ENCODE data around the gene MYH16. TPM values are rescaled to one million over a fixed set of nuclear protein-coding genes. Genes with fewer than 3 reads are reported as not detected.
"Not testable (repeated sequence)": the region's sequence is repeated elsewhere in the genome, so short reads cannot be mapped to it uniquely, and the experiment has no call there.

The MYH16 gene
- total RNA-seq, 1 experiment from 2014 or later = 0.57 TPM

DNA sequence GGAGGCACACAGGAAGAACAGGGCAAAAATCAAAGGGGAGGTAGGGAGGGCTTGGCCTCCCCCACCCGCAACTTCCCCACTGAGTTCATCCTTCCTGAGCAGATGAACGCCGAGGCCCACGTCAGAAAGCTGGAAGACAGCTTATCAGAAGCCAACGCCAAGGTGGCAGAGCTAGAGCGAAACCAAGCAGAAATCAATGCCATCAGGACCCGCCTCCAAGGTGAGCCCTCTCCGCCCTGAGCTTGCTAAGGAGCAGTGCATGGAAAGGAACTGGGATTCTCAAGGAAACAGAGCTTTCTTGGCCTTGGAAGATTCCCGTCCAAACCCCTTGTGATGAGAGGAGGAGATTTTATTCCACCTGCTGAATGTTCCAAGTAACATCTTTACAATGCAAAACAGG, 16.5 kb downstream of the MYH16 start:
- ChIA-PET POLR2A (no interaction called here), RAD21 (ENCODE audit: low non-redundant PET in 1 of 2, low total read pairs in 2 of 2, uncharacterized antibody in 2 of 2, unreplicated experiment in 2 of 2) (no interaction called here), CTCF (no interaction called here)
- Histone ChIP-seq H4K20me1 (ENCODE audit: insufficient read depth) (no peaks in the 10 kb centered on the region), H3K9me2 (ENCODE audit: insufficient read depth) (no peaks in the 10 kb centered on the region), H3K9ac (ENCODE audit: low read length) (no peak overlapping the region), H3K79me2 (ENCODE audit: insufficient read depth, low read length) (no peaks in the 10 kb centered on the region), H3K9me3 (ENCODE audit: control insufficient read depth in 1 of 2, insufficient read depth in 1 of 2, low read depth in 1 of 2, low read length in 2 of 2) (no peaks in the 10 kb centered on the region), H3K27me3 (ENCODE audit: insufficient read depth, low read length) (no peaks in the 10 kb centered on the region), H2AFZ (ENCODE audit: low read depth, low read length, poor library complexity, severe bottlenecking) (no peak overlapping the region), H3K4me1 (ENCODE audit: control insufficient read depth in 1 of 2, insufficient read depth in 2 of 2, low read length in 2 of 2) (no peaks in the 10 kb centered on the region), H3K4me3 (replicated peaks in 1 of 2; ENCODE audit: low read depth in 1 of 2, low read length in 2 of 2) (no peak overlapping the region), H3K36me3 (ENCODE audit: control insufficient read depth in 1 of 2, insufficient read depth in 2 of 2, low read length in 2 of 2) (no peaks in the 10 kb centered on the region), H3K4me2 (ENCODE audit: low read length) (no peak overlapping the region), H3K27ac (ENCODE audit: low read depth, low read length) (no peak overlapping the region)
- ATAC-seq (no peak), DNase-seq (ENCODE audit: low read depth, low spot score) (no peak)
- intact Hi-C loops (cut with micrococcal nuclease) = no loop called here
- BruUV-seq (replicated peaks) = no TSS peak
- TF ChIP-seq EGR1 (IDR thresholded peaks at IDR 0.05; ENCODE audit: low read depth) (no peak), CEBPB (IDR thresholded peaks at IDR 0.05; ENCODE audit: low read depth) (no peak), POLR2A (IDR thresholded peaks at IDR 0.05; ENCODE audit: borderline replicate concordance, extremely low read depth, insufficient read depth, insufficient read length) (no peak), ATF3 (IDR thresholded peaks at IDR 0.05) (no peak), EZH2phosphoT487 (IDR thresholded peaks at IDR 0.05; ENCODE audit: borderline replicate concordance) (no peak), ZNF274 (IDR thresholded peaks at IDR 0.05; ENCODE audit: low read depth, low read length) (no peak), JUND (IDR thresholded peaks at IDR 0.05) (no peak), SIN3A (IDR thresholded peaks at IDR 0.05; ENCODE audit: low read depth) (no peak), ELF1 (IDR thresholded peaks at IDR 0.05; ENCODE audit: borderline replicate concordance, low read depth) (no peak), ZFX (IDR thresholded peaks at IDR 0.05) (no peak), RAD21 (IDR thresholded peaks at IDR 0.05; ENCODE audit: low read depth) (no peak), SP1 (IDR thresholded peaks at IDR 0.05; ENCODE audit: low read depth) (no peak), SRF (IDR thresholded peaks at IDR 0.05; ENCODE audit: low read depth) (no peak), YY1 (IDR thresholded peaks at IDR 0.05; ENCODE audit: extremely low read depth, insufficient replicate concordance, low read depth, low read length) (no peak), TCF7L2 (IDR thresholded peaks at IDR 0.05; ENCODE audit: borderline replicate concordance, extremely low read depth, insufficient read depth, insufficient read length) (no peak), EZH2 (IDR thresholded peaks at IDR 0.05) (no peak), CBX3 (IDR thresholded peaks at IDR 0.05; ENCODE audit: low read depth) (no peak)
- TF ChIP-seq, protein P1, sequence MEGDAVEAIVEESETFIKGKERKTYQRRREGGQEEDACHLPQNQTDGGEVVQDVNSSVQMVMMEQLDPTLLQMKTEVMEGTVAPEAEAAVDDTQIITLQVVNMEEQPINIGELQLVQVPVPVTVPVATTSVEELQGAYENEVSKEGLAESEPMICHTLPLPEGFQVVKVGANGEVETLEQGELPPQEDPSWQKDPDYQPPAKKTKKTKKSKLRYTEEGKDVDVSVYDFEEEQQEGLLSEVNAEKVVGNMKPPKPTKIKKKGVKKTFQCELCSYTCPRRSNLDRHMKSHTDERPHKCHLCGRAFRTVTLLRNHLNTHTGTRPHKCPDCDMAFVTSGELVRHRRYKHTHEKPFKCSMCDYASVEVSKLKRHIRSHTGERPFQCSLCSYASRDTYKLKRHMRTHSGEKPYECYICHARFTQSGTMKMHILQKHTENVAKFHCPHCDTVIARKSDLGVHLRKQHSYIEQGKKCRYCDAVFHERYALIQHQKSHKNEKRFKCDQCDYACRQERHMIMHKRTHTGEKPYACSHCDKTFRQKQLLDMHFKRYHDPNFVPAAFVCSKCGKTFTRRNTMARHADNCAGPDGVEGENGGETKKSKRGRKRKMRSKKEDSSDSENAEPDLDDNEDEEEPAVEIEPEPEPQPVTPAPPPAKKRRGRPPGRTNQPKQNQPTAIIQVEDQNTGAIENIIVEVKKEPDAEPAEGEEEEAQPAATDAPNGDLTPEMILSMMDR (IDR thresholded peaks at IDR 0.05 in 2 of 3, conservative IDR thresholded peaks at IDR 0.05 in 1 of 3; ENCODE audit: borderline replicate concordance in 1 of 3, insufficient read depth in 1 of 3, low read depth in 2 of 3, low read length in 2 of 3) = no peak
- TF ChIP-seq, protein P2, sequence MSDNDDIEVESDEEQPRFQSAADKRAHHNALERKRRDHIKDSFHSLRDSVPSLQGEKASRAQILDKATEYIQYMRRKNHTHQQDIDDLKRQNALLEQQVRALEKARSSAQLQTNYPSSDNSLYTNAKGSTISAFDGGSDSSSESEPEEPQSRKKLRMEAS (IDR thresholded peaks at IDR 0.05) = no peak
- TF ChIP-seq, protein P3, sequence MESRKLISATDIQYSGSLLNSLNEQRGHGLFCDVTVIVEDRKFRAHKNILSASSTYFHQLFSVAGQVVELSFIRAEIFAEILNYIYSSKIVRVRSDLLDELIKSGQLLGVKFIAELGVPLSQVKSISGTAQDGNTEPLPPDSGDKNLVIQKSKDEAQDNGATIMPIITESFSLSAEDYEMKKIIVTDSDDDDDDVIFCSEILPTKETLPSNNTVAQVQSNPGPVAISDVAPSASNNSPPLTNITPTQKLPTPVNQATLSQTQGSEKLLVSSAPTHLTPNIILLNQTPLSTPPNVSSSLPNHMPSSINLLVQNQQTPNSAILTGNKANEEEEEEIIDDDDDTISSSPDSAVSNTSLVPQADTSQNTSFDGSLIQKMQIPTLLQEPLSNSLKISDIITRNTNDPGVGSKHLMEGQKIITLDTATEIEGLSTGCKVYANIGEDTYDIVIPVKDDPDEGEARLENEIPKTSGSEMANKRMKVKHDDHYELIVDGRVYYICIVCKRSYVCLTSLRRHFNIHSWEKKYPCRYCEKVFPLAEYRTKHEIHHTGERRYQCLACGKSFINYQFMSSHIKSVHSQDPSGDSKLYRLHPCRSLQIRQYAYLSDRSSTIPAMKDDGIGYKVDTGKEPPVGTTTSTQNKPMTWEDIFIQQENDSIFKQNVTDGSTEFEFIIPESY (IDR thresholded peaks at IDR 0.05; ENCODE audit: extremely low read depth, insufficient replicate concordance, low read length) = no peak

DNA sequence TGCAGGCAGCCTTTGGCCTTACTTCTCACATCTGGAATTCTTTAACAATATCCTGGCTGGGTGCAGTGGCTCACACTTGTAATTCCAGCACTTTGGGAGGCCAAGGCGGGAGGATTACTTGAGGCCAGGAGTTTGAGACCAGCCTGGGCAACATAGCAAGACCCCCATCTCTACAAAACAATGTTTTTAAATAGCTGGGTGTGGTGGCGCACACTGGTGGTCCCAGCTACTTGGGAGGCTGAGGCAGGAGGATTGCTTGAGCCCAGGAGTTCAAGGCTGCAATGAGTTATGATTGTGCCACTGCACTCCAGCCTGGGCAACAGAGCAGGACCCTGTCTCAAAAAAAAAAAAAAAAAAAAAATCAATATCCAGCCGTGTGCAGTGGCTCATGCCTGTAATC, 17.5 kb downstream of the MYH16 start:
- intact Hi-C loops (cut with micrococcal nuclease); H3K4me1 ChIP-seq (ENCODE audit: control insufficient read depth in 1 of 2, insufficient read depth in 2 of 2, low read length in 2 of 2); H3K9me3 ChIP-seq (ENCODE audit: control insufficient read depth in 1 of 2, insufficient read depth in 1 of 2, low read depth in 1 of 2, low read length in 2 of 2); H3K36me3 ChIP-seq (ENCODE audit: control insufficient read depth in 1 of 2, insufficient read depth in 2 of 2, low read length in 2 of 2); H3K27ac ChIP-seq (ENCODE audit: low read depth, low read length); POLR2A ChIA-PET; H3K4me2 ChIP-seq (ENCODE audit: low read length); DNase-seq (ENCODE audit: low read depth, low spot score); H3K4me3 ChIP-seq (replicated peaks in 1 of 2; ENCODE audit: low read depth in 1 of 2, low read length in 2 of 2); RAD21 ChIA-PET (ENCODE audit: low non-redundant PET in 1 of 2, low total read pairs in 2 of 2, uncharacterized antibody in 2 of 2, unreplicated experiment in 2 of 2); H3K79me2 ChIP-seq (ENCODE audit: insufficient read depth, low read length); ATAC-seq; H4K20me1 ChIP-seq (ENCODE audit: insufficient read depth); CTCF ChIA-PET; BruUV-seq (replicated peaks); H3K9ac ChIP-seq (ENCODE audit: low read length); H3K9me2 ChIP-seq (ENCODE audit: insufficient read depth); H2AFZ ChIP-seq (ENCODE audit: low read depth, low read length, poor library complexity, severe bottlenecking); H3K27me3 ChIP-seq (ENCODE audit: insufficient read depth, low read length): not testable (repeated sequence)

Measured in HCT116 (cell line).